Karpas-422 (cell line): Measurements from ENCODE around the gene PCDHA2. TPM values are rescaled to one million over a fixed set of nuclear protein-coding genes. Genes with fewer than 3 reads are reported as not detected.
"Not testable (repeated sequence)": the region's sequence is repeated elsewhere in the genome, so short reads cannot be mapped to it uniquely, and the experiment has no call there.

Experiments
- DNase-seq: peaks from one replicate; pipeline ENCODE4 v3.0.0-alpha.2; 2015
- H2AFZ ChIP-seq: fragments of 200-600 bp; sonication (generic); 2 replicates; pipeline ENCODE4 v1.6.1; 2014; ENCODE audit warnings: antibody characterized with exemption, low read length, mixed read lengths
- H3K27ac ChIP-seq: fragments of 200-600 bp; sonication (generic); 2 replicates; pipeline ENCODE4 v1.5.1; 2014; ENCODE audit warnings: mild to moderate bottlenecking, low read length, moderate library complexity
- H3K27me3 ChIP-seq: fragments of 200-600 bp; sonication (generic); 2 replicates; pipeline ENCODE4 v1.6.1; 2014; ENCODE audit warnings: low read length, mixed read lengths
- H3K36me3 ChIP-seq: fragments of 200-600 bp; sonication (generic); 2 replicates; pipeline ENCODE4 v1.6.1; 2014; ENCODE audit warnings: low read length, mixed read lengths; ENCODE audit not compliant: insufficient read depth
- H3K4me1 ChIP-seq: fragments of 200-600 bp; sonication (generic); 2 replicates; pipeline ENCODE4 v1.6.1; 2014; ENCODE audit warnings: mild to moderate bottlenecking, low read length, mixed read lengths
- H3K4me2 ChIP-seq: fragments of 200-600 bp; sonication (generic); 2 replicates; pipeline ENCODE4 v1.6.1; 2014; ENCODE audit warnings: low read length, low read depth, mild to moderate bottlenecking; ENCODE audit not compliant: poor library complexity, severe bottlenecking
- H3K4me3 ChIP-seq: fragments of 200-600 bp; sonication (generic); 2 replicates; pipeline ENCODE4 v1.5.1; 2014; ENCODE audit warnings: mild to moderate bottlenecking, antibody characterized with exemption, low read length, mixed read lengths
- H3K79me2 ChIP-seq: fragments of 200-600 bp; sonication (generic); 2 replicates; pipeline ENCODE4 v1.6.1; 2014; ENCODE audit warnings: mild to moderate bottlenecking, low read length, mixed read lengths
- H3K9ac ChIP-seq: fragments of 200-600 bp; sonication (generic); 2 replicates; pipeline ENCODE4 v1.6.0; 2014; ENCODE audit warnings: low read length
- H3K9me2 ChIP-seq: fragments of 200-600 bp; sonication (generic), shearing (Covaris generic); replicated peaks from 2 replicates; pipeline ENCODE4 v1.6.0; 2014; ENCODE audit warnings: mild to moderate bottlenecking, low read length, moderate library complexity; ENCODE audit not compliant: insufficient read depth
- H3K9me3 ChIP-seq: fragments of 300-700, 200-600 bp; sonication (generic); 2 replicates; pipeline ENCODE4 v1.6.1; 2014; ENCODE audit warnings: low read length, mixed read lengths
- H4K20me1 ChIP-seq: fragments of 200-600 bp; sonication (generic); 2 replicates; pipeline ENCODE4 v1.6.1; 2014; ENCODE audit warnings: mild to moderate bottlenecking, antibody characterized with exemption, low read length, low read depth; ENCODE audit not compliant: insufficient read depth
- total RNA-seq: library from RNA; depleted of rRNA; stranded (reverse); fragments of >200 nt; shearing (Covaris generic); gene quantifications from 2 replicates; pipeline ENCODE4 v1.2.3, GENCODE V29; 2014; ENCODE audit warnings: low replicate concordance

The PCDHA2 gene
- total RNA-seq, 1 experiment from 2014 or later: not detected

GRCh38 chr5:140802781-140803271, 8.2 kb downstream of the PCDHA2 start:
- Histone ChIP-seq H3K36me3 (no peaks in the 10 kb centered on the region), H3K27me3 (no peaks in the 10 kb centered on the region), H4K20me1 (no peaks in the 10 kb centered on the region), H3K27ac (no peak overlapping the region), H3K4me1 (no peaks in the 10 kb centered on the region), H3K4me3 (no peak overlapping the region), H3K79me2 (no peaks in the 10 kb centered on the region), H3K9me3 (no peaks in the 10 kb centered on the region), H3K9me2 (no peaks in the 10 kb centered on the region), H2AFZ (no peak overlapping the region), H3K4me2 (no peak overlapping the region), H3K9ac (no peak overlapping the region)
- DNase-seq: no peak

DNA sequence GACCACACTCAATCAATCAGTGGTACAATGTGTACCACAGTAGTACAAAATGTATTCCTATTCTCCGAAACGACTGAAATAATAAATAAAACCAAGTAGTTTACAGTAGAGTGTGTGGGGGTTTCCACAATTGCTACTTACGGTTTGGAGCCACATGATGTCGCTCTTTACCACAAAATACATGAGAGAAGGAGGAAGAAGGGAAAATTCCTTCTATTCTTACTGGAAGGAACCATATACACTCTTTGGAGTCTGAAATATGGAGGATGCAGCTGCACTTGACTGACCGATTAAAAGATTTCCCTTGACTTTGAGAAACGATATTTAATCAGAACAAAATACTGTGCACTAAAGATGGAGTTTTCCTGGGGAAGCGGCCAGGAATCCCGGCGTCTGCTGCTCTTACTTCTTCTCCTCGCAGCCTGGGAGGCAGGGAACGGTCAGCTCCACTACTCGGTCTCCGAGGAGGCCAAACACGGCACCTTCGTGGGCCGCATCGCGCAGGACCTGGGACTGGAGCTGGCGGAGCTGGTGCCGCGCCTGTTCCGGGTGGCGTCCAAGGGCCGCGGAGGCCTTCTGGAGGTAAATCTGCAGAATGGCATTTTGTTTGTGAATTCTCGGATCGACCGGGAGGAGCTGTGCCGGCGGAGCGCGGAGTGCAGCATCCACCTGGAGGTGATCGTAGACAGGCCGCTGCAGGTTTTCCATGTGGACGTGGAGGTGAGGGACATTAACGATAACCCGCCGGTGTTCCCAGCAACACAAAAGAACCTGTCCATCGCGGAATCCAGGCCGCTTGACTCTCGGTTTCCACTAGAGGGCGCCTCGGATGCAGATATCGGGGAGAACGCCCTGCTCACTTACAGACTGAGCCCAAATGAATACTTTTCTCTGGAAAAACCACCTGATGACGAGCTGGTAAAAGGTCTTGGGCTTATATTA, 12.5 kb downstream of the PCDHA2 start, which contains the start of gene PCDHA4:
PCDHA4 (plus strand) TSS at position 235 of the 942 bp plus-strand sequence.
- Histone ChIP-seq H3K9me2 (no peaks in the 10 kb centered on the region), H4K20me1 (no peaks in the 10 kb centered on the region), H3K4me1 (no peaks in the 10 kb centered on the region), H3K4me2 (no peak within 1 kb of the TSS), H3K9ac (no peak within 1 kb of the TSS), H3K36me3 (no peaks in the 10 kb centered on the region), H2AFZ (no peak within 1 kb of the TSS), H3K9me3 (no peaks in the 10 kb centered on the region), H3K79me2 (no peaks in the 10 kb centered on the region), H3K27ac (no peak within 1 kb of the TSS), H3K4me3 (no peak within 1 kb of the TSS), H3K27me3 (no peaks in the 10 kb centered on the region)
- DNase-seq: no peak

DNA sequence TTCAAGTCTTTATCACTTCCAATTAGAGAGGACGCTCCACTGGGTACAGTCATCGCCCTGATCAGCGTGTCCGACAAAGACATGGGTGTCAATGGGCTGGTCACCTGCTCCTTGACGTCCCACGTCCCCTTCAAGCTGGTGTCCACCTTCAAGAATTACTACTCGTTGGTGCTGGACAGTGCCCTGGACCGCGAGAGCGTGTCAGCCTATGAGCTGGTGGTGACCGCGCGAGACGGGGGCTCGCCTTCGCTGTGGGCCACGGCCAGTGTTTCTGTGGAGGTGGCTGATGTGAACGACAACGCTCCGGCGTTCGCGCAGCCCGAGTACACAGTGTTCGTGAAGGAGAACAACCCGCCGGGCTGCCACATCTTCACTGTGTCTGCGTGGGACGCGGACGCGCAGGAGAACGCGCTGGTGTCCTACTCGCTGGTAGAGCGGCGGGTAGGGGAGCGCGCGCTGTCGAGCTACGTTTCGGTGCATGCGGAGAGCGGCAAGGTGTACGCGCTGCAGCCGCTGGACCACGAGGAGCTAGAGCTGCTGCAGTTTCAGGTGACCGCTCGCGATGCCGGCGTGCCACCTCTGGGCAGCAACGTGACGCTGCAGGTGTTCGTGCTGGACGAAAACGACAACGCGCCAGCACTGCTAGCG, 13.7 kb downstream of the PCDHA2 start:
- not testable (repeated sequence) for H3K9ac ChIP-seq, H3K4me2 ChIP-seq, H3K79me2 ChIP-seq, H4K20me1 ChIP-seq, H3K27me3 ChIP-seq, H3K9me2 ChIP-seq, H3K27ac ChIP-seq, H3K36me3 ChIP-seq, H3K4me1 ChIP-seq, H3K9me3 ChIP-seq, H2AFZ ChIP-seq, DNase-seq, H3K4me3 ChIP-seq

DNA sequence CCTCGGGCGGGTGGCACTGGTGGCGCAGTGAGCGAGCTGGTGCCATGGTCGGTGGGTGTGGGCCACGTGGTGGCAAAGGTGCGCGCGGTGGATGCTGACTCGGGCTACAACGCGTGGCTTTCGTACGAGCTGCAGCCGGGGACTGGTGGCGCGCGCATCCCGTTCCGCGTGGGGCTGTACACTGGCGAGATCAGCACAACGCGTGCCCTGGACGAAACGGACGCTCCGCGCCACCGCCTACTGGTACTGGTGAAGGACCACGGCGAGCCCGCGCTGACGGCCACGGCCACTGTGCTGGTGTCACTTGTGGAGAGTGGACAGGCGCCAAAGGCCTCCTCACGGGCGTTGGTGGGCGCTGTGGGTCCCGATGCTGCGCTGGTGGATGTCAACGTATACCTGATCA, 14.2 kb downstream of the PCDHA2 start:
- H3K79me2 ChIP-seq: no peaks in the 10 kb centered on the region
- no peaks in the 10 kb centered on the region for H3K4me1 ChIP-seq
- no peaks in the 10 kb centered on the region for H3K27me3 ChIP-seq
- H3K9me2 ChIP-seq: no peaks in the 10 kb centered on the region
- H3K9ac ChIP-seq: no peak overlapping the region
- no peaks in the 10 kb centered on the region for H4K20me1 ChIP-seq
- no peaks in the 10 kb centered on the region for H3K9me3 ChIP-seq
- no peaks in the 10 kb centered on the region for H3K36me3 ChIP-seq
- H3K4me3 ChIP-seq: no peak overlapping the region
- no peak overlapping the region for H3K27ac ChIP-seq
- no peak for DNase-seq
- no peak overlapping the region for H3K4me2 ChIP-seq
- no peak overlapping the region for H2AFZ ChIP-seq

DNA sequence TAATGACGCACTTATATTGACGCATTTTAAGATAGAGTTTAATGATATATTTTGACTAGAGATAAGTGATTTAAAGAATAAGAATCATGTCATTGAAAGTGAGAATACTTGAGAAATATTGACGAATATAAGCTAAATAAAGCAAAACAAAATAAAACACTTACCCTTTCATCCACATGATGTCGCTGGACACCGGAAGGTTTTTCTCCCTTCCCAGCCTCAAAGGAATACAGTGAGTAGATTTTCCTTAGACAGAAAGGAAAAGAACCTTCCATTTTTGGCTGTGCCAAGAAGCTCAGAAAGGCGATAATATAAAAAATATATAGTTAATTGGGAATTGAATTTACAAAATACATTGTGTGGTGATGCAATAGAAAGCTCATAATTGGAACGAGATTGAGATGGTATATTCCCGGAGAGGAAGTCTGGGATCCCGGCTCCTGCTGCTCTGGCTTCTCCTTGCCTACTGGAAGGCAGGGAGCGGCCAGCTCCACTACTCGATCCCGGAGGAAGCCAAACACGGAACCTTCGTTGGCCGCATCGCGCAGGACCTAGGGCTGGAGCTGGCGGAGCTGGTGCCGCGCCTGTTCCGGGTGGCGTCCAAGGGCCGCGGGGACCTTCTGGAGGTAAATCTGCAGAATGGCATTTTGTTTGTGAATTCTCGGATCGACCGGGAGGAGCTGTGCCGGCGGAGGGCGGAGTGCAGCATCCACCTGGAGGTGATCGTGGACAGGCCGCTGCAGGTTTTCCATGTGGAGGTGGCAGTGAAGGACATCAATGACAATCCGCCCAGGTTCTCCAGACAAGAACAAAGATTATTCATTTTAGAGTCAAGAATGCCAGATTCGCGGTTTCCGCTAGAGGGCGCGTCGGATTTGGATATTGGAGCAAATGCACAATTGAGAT, 27.0 kb downstream of the PCDHA2 start, which contains the start of gene PCDHA5:
PCDHA5 (plus strand) TSS at position 239 of the 906 bp plus-strand sequence.
- no peak within 1 kb of the TSS for H3K4me2 ChIP-seq
- H3K36me3 ChIP-seq: no peaks in the 10 kb centered on the region
- no peaks in the 10 kb centered on the region for H3K79me2 ChIP-seq
- H3K9me2 ChIP-seq: no peaks in the 10 kb centered on the region
- H3K27me3 ChIP-seq: no peaks in the 10 kb centered on the region
- no peak within 1 kb of the TSS for H3K4me3 ChIP-seq
- H3K9ac ChIP-seq: no peak within 1 kb of the TSS
- H4K20me1 ChIP-seq: no peaks in the 10 kb centered on the region
- DNase-seq: no peak
- no peak within 1 kb of the TSS for H2AFZ ChIP-seq
- H3K9me3 ChIP-seq: no peaks in the 10 kb centered on the region
- H3K4me1 ChIP-seq: no peaks in the 10 kb centered on the region
- H3K27ac ChIP-seq: no peak within 1 kb of the TSS

DNA sequence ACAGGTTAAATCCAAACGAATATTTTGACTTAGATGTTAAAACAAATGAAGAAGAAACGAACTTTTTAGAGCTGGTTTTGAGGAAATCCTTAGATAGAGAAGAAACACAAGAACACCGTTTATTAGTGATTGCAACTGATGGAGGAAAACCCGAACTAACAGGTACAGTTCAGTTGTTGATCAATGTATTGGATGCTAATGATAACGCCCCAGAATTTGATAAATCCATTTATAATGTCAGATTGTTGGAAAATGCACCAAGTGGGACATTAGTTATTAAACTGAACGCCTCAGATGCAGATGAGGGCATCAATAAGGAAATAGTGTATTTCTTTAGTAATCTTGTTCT, 27.6 kb downstream of the PCDHA2 start:
- Histone ChIP-seq H3K4me1 (no peaks in the 10 kb centered on the region), H3K4me3 (no peak overlapping the region)

GRCh38 chr5:140822969-140823368, 28.3 kb downstream of the PCDHA2 start:
- not testable (repeated sequence) for H3K4me1 ChIP-seq, H3K4me3 ChIP-seq, H2AFZ ChIP-seq, H3K9me2 ChIP-seq, H4K20me1 ChIP-seq, DNase-seq, H3K27ac ChIP-seq, H3K9ac ChIP-seq, H3K36me3 ChIP-seq, H3K4me2 ChIP-seq, H3K27me3 ChIP-seq, H3K9me3 ChIP-seq, H3K79me2 ChIP-seq

More for the DNA sequence above, 27.6 kb downstream of the PCDHA2 start:
- Histone ChIP-seq H2AFZ (no peak overlapping the region), H3K4me2 (no peak overlapping the region), H3K9ac (no peak overlapping the region), H3K79me2 (no peaks in the 10 kb centered on the region), H3K27ac (no peak overlapping the region), H3K9me2 (no peaks in the 10 kb centered on the region), H3K36me3 (no peaks in the 10 kb centered on the region), H3K9me3 (no peaks in the 10 kb centered on the region), H4K20me1 (no peaks in the 10 kb centered on the region), H3K27me3 (no peaks in the 10 kb centered on the region)
- DNase-seq: no peak
